ENCODE results near the gene HEMK1. TPM values are rescaled to one million over a fixed set of nuclear protein-coding genes. Genes with fewer than 3 reads are reported as not detected.
A peak's percentile ranks its signal among the peaks of the same experiment; 100 is the strongest.

The HEMK1 gene
- total RNA-seq, 1 donor from 2014 or later: 28.3 TPM

DNA sequence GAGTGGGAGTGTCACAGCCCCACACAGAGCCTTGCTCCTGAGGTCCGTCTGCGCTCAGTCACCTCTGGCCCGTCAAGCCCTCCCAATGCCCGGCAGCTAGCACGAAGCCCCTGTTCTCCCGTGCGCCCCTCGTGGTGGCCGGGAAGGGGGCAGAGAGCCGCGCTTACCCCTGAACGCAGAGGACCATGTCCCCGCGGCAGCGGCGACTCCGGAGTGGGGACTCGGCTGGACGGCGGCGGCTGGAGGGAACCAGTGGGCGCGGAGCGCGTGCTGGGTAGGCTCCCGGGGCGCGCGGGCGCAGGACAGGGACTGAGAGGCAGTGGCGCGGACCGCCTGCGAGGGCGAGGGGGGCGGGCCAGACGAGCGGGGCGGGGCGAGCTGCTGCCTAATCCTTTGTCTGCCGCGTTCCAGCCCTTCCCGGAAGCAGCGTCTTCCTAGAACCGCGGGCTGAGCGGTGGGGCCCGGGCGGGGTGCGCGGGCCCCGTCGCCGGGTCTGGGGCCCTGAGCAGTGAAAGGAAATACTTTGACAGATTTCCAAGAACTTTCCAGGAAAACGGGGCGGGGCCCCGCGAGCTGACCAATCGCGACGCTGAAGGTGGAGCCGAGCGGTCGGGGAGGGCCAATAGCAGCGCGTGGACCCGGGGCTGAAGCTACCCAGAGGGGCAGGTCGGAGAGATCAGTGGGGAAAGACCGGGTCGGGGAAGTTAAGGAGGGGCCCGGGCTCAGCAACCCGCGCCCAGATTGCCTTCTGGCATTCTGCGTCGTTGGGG, 42.3 kb downstream of the HEMK1 start, which contains the start of gene CISH:
Gene CISH, minus strand, starts transcription at position 311 of the 770 bp plus-strand sequence. Its CDS starts 124 bp downstream, at position 187.
- no peaks in the 10 kb centered on the region for H3K9me3 ChIP-seq
- peak; percentile 99 for DNase-seq
- peaks cover 61% of the 10 kb centered on the region for H3K4me1 ChIP-seq
- no peaks in the 10 kb centered on the region for H3K27me3 ChIP-seq
- H3K27ac ChIP-seq: peak within 1 kb of the TSS; percentile 91
- H3K4me3 ChIP-seq: peak within 1 kb of the TSS; percentile 83
- peaks cover 23% of the 10 kb centered on the region for H3K36me3 ChIP-seq
- TF ChIP-seq, protein P1, sequence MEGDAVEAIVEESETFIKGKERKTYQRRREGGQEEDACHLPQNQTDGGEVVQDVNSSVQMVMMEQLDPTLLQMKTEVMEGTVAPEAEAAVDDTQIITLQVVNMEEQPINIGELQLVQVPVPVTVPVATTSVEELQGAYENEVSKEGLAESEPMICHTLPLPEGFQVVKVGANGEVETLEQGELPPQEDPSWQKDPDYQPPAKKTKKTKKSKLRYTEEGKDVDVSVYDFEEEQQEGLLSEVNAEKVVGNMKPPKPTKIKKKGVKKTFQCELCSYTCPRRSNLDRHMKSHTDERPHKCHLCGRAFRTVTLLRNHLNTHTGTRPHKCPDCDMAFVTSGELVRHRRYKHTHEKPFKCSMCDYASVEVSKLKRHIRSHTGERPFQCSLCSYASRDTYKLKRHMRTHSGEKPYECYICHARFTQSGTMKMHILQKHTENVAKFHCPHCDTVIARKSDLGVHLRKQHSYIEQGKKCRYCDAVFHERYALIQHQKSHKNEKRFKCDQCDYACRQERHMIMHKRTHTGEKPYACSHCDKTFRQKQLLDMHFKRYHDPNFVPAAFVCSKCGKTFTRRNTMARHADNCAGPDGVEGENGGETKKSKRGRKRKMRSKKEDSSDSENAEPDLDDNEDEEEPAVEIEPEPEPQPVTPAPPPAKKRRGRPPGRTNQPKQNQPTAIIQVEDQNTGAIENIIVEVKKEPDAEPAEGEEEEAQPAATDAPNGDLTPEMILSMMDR (IDR thresholded peaks at IDR 0.05): peak; percentile 77
- intact Hi-C loops (cut with DNase I): loop anchor here (2.0 kb wide), 1 partner anchor 39 kb away; no protein-coding TSS in a partner anchor
- ATAC-seq: peak; percentile 81

DNA sequence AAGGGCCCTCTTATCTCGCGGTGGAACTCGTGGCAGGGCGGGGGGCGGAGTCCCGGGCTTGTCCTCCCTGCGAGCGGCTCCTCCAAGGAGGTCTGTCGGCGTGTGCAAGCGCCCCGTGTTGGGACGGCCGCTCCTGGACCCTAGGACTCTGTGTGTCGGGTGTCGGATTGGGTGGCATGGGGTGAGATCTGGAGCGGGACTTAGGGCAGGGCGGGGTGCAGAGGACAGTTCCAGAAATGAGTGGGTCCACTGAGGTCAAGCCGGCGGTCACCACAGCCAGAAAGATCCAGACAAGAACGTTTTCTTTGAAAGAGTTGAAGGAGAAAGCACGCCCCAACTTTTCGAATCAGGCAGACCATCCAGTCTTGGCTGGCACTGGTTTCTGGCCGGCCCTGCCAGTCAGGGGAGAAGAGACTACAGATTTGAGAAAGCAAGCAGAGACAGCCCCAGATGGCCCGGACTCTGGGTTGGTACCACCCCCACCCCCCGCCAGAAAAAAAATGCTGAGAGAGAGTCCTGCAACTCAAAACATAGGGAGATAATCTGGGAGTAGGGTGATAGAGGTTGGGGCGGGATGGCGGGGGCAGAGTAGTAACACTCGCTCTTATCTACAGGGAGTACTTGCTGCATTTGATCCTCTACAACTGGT, 43.0 kb downstream of the HEMK1 start:
- H3K4me1 ChIP-seq: peaks cover 54% of the 10 kb centered on the region
- TF ChIP-seq, protein P1 (IDR thresholded peaks at IDR 0.05): no peak

DNA sequence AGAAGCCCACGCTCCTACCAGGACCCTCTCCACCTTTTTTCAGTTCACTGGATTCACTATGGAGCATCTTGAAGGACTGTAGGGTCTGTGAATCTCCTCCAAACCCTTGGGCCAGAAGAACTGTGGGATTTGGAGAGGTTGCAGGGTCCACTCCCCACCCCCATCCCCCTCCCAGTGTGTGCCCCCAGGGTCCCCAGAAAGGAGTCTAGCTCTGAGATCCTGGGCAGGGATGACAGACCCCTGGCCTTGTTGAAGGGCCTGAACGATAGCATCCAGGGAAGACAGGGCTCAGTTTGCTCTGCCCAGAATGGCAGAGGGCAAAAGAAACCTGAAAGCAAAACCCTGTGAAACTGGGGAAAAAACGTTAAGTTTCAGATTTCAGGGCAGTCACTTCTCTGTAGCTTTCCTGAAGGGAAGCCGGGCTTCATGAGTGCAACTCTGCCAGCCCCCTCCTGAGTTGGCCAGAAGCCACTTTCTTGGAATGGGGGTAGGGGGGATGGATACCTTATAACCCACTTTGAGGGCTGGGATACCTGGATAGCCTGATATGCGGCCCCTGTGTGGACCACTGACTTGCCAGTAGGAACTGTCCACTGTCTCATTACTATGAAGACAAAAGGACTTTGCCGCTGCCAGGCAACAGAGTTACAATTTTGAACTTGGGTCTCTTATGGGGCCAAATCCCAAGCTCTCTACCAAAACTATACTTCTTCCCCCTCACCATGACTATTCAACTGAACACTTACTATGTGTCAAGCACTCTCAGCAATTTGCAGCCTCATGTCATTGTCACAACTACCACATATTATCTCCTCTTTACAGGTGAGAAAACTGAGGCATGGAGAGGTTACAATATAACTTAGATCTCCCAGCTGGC, 43.9 kb downstream of the HEMK1 start:
- H3K4me3 ChIP-seq: peak overlapping the region; percentile 83
- DNase-seq (no peak), ATAC-seq (no peak)
- peaks cover 51% of the 10 kb centered on the region for H3K4me1 ChIP-seq
- intact Hi-C loops (cut with DNase I): loop anchor here (2.0 kb wide), 1 partner anchor 40 kb away; no protein-coding TSS in a partner anchor
- peak overlapping the region; percentile 91 for H3K27ac ChIP-seq
- H3K36me3 ChIP-seq: peaks cover 7% of the 10 kb centered on the region
- TF ChIP-seq, protein P1 (IDR thresholded peaks at IDR 0.05): no peak
- H3K27me3 ChIP-seq: no peaks in the 10 kb centered on the region
- no peaks in the 10 kb centered on the region for H3K9me3 ChIP-seq

More for the DNA sequence above, 43.0 kb downstream of the HEMK1 start:
- Histone ChIP-seq H3K4me3 (peak overlapping the region; percentile 83), H3K27ac (peak overlapping the region; percentile 91), H3K36me3 (peaks cover 16% of the 10 kb centered on the region), H3K27me3 (no peaks in the 10 kb centered on the region), H3K9me3 (no peaks in the 10 kb centered on the region)
- ATAC-seq (no peak), DNase-seq (no peak)
- intact Hi-C loops (cut with DNase I): loop anchor here (2.0 kb wide), 1 partner anchor 40 kb away; no protein-coding TSS in a partner anchor

DNA sequence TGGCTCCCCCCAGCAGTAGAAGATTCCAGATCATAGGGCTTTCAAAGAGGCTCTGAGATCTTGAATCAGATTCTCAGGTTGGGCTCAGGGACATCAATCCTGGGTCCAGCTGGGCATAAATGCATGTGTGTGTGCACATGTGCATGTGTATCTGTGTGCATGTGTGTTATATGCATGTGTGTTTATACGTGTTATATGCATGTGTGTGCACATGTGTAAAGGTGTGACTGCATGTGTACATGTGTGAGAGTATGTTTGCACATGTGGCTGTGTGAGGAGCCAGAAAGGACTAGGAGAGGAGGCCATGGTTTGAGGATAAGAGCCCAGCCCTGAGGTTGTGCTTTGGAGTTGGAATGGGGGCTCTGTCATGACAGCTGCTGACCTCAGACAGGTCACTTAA, 45.9 kb downstream of the HEMK1 start:
- ATAC-seq (no peak), DNase-seq (no peak)
- peaks cover 56% of the 10 kb centered on the region for H3K4me1 ChIP-seq
- no peak overlapping the region for H3K4me3 ChIP-seq
- H3K9me3 ChIP-seq: no peaks in the 10 kb centered on the region
- intact Hi-C loops (cut with DNase I): no loop called here
- TF ChIP-seq, protein P1 (IDR thresholded peaks at IDR 0.05): no peak
- H3K27me3 ChIP-seq: no peaks in the 10 kb centered on the region
- no peaks in the 10 kb centered on the region for H3K36me3 ChIP-seq
- no peak overlapping the region for H3K27ac ChIP-seq

Data from upper lobe of right lung (tissue), 1 donor.